ENCODE data around the gene GFOD1.
A peak's percentile ranks its signal among the peaks of the same experiment; 100 is the strongest.

The GFOD1 gene

DNA sequence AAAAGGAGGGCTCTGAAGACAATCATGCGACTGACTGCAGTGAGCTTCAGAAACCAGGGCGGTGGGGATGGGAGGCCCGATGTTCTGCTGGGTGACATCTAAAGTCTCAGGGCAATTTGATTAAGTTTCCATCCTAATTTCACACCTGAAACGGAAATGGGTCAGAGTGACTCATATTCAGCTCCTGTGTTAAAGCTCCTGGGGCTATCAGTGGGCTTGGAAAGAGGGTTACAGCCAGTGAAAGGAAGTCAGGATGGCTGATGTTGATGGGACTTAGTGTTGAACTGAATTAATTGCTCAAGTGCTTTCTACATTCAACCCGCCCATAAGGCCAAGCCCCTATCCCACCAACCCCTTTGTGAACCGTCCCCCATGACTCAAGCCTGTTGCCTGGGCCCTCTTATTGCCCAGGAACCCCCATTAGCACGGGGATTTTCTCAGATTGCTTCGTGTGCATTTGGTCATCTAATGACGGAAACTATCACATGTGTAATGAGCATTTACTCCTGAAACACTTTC lies 112.0 kb downstream of the GFOD1 start:
- DNase-seq (ENCODE audit: low read depth) = peak; percentile 27

DNA sequence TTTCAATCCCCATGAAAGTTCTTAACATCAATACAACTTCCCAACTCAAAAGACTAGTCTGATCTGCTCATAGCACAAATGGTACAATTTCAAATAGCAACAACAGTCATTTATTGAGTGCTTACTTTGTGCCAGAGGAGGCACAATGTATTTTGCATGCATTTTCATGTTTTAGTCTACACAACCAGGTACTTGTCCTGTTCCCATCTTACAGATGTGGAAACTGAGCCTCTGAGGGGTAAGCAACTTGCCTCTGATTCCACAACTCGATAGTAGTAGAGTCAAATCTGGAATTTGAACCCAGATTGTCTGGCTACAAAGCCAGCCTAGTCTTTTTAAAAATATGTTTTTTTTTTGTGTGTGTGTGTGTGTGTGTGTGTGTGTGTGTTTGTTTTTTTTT lies 113.5 kb downstream of the GFOD1 start:
- no peak for DNase-seq (ENCODE audit: low read depth)

DNA sequence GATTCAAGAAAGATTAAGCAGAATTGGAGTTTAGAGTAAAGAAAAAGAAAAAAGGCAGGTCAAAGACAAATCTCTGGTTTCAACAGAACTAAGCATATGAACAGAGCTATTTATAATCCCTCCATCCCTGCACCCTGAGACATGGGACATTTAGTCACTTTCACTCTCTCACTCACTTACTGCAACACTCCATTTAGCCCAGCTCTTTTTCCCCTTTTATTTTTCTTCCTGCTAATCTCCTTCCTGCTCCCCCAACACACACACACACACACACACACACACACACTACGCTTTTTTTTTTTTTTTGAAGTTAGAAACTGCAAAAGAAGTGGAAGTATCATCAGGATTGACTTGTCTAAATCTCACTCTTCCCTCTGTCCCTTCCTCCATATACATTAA lies 113.9 kb downstream of the GFOD1 start:
- DNase-seq (ENCODE audit: low read depth) = no peak

DNA sequence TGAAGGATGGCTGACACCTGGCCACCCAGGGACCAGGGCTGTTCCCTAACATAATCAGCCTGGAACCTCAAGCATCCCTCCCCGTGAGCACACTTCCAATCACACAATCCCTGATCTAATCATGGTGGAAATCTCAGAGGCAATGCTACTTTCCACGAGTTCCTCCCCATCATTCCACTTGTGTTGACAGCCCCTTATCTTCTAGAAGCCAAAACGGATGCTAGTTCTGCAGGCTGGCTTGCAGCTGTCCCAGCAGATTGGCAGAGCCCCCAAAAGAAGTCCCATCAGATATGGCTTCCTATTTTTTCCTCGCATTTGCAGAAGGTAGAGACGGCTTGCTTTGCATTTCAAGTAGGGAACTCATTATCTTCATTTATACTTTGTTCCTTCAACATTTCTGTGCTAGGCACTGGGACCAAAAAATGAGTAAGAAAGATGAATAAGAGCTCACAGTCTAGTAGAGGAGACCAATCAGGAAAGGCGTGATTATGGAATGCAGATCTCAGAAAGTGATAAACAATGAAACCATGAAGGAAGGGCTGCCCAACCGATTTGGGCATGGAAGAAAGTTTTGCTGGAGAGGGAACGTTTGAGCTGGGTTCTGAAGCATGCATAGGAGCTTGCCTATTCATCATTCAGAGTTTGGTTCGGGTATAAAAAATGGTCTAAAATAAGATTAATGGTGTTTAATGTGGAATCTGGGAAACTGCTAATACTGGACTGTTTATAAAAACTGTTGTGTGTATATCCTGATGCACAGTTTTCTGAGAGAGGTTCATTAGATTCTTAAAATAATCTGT lies 114.5 kb downstream of the GFOD1 start:
- DNase-seq (ENCODE audit: low read depth) = peak; percentile 35

DNA sequence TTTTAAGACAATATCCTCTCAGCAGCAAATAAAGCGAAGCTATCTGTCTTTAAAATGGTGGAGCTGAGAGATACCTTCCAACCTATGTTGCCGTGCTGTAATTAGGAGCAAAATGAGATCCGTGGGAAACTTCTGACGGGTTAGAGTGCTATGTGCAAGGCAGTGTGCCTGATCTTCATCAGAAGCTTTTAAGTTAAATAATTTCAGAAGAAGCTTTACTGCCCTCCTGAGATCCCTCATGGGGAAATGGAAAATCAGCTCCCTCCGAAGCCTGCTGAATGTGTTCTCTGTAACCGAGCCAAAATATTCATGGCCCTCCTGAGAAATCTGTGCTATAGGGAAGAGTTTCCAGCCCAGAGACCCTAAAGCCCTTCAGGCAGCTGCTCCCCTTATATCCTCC lies 115.3 kb downstream of the GFOD1 start:
- DNase-seq (ENCODE audit: low read depth) = no peak

DNA sequence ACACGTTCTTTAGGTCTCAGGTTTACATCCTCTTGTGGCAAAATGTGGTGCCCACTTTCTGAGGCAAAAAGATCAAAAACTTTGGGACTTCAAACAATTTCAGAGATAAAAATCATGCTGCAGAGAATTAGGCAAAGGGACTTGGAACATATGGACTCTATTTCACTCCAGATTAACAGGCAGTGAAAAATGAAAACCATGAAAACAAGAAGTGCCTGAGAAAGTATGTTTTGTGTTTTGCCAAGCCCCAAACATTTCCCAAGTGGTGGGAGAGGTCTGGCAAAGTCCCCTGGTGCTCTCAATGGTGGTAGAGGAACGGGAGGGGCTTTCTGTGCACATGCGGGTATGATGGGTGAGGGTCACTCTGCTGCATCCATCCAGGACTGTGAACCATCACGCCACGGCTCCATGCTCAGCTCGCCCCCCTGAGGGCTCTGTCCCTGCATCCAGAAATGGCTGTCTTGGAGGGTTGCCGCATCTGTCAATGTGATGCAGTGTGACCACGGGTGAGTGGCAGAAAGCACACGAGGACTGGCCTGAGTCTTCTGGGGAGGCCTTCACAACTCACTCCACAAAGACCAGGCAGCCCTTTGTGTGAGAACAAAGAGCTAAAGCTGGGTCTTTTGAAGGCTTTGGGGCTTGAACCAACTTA lies 115.9 kb downstream of the GFOD1 start:
- DNase-seq (ENCODE audit: low read depth) = no peak

DNA sequence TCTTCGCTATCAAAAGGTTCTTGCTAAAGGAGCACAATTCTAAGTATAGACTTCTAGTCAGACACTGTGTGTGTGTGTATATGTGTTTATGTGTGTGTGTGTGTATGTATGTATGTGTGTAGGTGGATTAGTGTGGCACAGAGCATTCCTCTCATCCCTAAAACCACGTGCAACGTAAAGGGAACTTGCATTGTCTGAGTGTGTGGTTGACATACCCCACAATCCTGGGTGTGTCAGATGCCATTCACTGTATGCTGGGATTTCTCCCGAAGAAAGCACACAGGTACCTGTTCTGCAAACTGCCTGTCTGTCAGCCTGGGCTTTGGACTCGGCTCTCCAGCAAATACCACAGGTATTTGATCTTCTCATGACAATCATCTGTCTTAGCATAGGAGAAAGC lies 116.8 kb downstream of the GFOD1 start:
- DNase-seq (ENCODE audit: low read depth) = no peak

DNA sequence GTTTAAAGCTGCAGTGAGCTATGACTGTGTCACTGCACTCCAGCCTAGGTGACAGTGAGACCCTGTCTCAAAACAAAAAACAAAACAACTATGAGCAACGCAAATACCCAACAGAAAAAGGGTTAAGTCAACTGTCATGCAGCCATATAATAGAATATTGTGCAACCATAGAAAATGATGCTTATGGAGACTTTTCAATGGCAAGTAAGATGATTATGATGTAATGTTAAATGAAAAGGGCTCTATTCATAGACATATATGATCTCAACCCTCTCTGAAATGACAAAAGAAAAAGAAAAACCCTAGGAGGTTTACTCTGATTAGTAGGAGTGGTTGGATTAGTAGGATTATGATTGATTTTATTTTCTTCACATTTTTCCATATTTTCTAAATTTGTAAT lies 117.8 kb downstream of the GFOD1 start:
- no peak for DNase-seq (ENCODE audit: low read depth)

DNA sequence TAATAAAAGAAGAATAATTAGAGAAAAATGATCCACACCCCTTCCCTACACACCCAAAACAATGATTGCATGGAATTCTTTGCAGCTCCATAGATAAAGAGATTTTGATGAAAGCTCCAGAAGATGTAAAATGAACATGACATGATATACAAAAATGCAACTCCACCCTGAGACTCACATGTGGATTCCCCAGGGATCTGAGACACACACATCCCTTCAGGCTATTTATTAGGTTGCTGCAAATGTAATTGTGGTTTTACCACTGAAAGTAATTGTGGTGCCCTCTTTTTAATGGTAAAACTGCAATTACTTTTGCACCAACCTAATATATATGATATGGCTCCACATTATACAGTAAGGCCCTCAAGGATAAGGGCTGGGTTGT lies 118.7 kb downstream of the GFOD1 start:
- DNase-seq (ENCODE audit: low read depth) = peak; percentile 75

DNA sequence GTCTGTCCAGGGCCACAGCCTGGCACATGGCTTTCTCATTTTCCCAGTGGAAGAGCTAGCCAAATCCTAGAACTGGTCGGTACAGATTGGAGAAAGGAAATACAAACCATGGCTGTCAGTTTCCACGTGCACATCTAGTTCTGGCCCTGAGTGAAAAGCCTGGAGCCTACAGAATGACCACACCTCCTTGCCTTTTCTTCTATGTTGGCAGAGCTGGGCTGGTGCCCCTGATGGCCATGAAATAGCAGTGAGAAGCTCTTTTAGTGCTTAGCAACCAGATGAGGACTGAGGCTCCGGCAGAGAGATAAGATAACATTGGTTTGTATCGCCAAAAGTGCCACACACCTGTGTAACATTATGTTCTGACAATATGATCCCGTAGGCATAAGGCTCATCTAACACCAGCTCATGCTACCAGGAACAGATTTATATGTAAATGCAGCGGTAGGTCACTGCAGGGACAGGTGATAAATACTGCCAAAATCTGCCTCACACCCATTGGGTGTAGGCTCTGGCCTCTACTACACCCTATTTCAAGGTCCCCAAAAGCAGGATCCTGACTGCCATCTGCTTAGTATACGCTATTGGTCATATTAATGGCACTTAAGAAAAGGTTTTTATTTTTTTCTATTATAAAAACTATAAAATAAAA lies 119.2 kb downstream of the GFOD1 start:
- no peak for DNase-seq (ENCODE audit: low read depth)

DNA sequence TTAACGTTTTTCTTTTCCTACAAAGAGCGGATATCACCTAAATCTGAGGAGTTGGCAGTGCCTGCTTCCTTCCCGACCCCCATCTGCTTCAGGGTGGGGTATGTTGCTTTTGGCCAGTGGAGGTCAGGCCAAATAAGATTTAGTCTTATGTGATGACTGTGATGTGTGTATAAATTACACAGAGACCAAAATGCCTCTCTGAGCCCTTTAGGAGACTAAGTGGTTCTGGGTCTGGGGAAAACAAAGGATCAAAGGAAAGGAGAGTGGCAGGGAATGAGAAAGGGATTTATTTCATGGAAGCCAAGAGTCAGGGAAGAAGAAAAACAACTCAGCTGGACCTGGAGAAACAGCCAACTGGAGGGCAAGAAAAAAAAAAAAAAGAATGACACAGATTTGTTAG lies 120.0 kb downstream of the GFOD1 start:
- no peak for DNase-seq (ENCODE audit: low read depth)

DNA sequence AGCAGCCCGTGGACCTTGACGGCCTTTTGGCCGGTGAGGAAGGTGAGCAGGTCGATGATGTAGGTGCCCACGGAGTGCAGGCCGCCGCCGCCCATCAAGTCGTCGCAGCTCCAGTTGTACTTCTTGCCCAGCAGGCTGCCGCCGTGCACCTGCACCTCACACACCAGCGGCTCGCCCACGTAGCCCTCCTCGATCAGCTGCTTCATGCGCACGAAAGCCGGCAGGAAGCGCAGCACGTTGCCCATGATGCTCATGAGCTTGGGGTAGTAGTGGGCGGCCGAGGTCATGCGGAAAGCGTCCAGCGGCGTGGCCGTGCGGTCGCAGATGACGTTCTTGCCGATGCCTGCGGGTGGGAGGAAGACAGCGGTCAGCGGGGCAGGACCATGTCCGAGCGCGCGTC lies 122.1 kb downstream of the GFOD1 start:
- no peak for DNase-seq (ENCODE audit: low read depth)

DNA sequence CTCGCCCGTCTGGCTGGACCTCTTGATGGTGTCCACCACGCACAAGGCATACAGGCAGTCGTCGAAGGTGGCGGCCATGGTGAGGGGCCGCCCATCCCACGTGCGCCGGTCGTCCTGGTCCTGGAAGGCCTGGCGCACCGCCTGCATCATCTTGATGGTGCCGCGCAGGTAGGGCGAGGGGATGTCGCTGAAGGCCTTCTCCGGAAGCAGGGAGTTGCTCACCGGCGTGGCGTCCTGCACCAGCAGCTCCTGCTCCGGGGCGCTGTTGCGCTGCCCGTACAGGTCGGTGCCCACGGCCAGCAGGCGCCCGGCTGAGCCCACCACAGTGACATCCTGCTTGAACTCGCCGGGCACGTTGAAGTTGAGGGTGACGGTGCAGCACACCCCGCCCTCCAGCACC lies 122.6 kb downstream of the GFOD1 start:
- DNase-seq (ENCODE audit: low read depth) = no peak

DNA sequence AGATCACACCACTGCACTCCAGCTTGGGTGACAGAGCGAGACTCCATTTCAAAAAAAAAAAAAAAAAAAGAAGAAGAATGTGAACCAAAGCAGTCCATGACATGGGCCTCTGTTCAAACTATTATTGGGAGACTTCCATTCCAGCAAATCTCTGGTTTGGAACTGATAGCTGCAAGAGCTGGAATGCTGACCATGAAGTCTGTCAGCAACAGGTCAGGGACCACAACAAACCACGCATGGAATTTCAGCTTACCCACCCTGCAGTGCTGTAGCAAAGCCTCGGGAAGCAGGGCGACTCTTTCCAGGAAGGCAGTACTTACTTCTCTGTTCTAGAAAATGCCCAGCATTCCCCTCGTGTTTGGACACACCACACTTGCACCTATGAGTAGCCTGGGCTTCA lies 125.0 kb downstream of the GFOD1 start:
- DNase-seq (ENCODE audit: low read depth) = peak; percentile 6

DNA sequence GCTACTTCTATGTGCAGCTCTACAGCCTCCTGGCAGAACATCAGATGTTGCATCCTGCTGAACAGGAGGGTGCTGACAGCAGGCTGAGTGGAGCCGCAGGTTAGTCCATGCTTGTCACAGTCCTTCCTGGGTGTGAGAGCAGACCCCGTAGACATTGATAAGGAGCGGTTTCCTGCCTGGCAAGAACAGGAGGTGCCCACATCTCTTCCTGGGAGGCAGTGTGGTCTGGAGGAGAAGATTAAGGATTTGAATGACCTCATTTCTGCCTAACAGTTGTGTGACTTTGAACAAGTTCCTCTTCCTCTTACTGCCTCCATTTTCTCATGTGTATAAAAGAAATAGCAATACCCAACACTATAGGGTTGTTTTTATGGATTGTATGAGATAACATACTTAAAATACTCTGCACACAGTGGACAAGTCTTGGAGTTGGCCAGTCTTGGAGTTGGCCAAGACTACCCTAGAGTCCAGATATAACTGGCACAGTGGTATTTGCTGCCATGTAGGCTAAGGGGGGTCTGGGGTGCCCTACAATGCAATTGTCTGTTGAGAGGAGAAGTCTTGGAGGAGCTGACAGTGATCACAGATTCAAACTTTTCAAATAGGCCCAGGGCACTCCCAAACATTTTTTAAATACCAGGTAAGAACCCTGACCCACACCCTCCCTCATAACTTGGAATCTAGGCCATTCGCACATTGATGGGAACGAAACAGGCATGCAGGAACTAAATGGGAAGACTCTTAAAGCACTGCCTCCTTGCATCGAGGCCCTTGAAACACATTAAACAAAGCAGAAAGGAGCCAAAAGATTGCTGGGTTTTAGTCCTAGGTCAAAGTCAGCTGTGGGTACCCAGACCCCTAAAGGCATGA lies 126.5 kb downstream of the GFOD1 start:
- DNase-seq (ENCODE audit: low read depth) = no peak

DNA sequence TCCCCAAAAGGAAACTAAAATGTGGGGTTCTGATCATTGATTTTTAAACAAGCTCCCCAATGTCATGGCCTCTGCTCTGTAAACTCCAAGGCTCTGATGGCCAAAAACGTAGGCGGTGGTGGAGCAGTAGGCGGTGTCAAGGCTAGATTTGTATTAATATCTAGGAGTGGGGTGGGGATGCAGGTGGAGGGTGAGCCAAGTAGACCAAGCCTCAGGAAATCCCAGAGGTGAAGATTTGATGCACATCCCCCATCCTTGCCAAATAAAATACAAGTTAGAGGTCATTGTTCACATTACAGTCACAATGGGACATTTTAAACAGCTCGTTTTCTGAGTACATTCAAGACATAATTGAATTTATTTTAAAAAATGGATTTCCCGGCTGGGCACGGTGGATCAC lies 128.1 kb downstream of the GFOD1 start:
- DNase-seq (ENCODE audit: low read depth) = no peak

DNA sequence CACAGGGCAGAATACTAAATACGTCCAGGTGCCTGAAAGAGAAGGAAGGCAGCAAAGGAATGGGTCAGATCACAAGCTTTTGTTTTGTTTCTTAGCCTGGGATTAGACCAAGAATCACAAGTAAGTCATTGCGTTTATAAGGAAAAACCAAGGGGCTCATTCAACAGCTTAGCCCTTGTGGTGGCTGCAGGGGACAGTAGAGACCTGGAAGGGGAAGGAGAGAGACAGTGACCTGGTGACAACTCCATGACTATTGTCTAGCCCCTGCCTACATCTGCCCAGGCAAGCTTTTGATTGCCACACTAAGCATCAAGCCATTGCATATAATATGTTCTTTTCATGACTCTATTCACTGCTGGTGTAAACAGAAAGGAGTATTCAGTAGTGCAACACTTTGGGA lies 128.9 kb downstream of the GFOD1 start:
- DNase-seq (ENCODE audit: low read depth) = no peak

DNA sequence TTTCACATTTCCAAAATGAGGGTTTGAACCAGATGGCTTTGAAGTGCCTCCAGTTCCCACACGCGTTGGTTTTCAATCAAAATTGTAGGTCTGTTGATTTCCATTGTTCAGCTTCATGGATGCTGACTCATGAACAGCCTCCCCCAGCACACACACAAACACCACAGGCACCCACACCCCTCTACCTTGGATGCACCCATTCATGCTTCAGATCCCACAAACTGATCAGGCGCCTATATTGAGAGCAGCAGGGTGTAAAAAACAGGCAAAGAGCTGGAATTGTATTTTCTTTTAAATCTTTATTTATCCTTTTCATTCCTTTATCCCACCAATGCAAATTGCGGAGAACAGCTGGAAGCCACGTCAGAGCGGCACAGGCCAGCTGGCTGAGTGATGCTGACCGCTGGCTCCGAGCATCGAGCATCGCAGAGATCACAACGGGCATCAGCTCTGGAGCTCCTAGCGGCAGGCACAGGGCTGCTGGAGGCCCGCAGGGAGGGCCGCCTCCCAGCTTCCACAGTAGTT lies 129.8 kb downstream of the GFOD1 start:
- peak; percentile 26 for DNase-seq (ENCODE audit: low read depth)

DNA sequence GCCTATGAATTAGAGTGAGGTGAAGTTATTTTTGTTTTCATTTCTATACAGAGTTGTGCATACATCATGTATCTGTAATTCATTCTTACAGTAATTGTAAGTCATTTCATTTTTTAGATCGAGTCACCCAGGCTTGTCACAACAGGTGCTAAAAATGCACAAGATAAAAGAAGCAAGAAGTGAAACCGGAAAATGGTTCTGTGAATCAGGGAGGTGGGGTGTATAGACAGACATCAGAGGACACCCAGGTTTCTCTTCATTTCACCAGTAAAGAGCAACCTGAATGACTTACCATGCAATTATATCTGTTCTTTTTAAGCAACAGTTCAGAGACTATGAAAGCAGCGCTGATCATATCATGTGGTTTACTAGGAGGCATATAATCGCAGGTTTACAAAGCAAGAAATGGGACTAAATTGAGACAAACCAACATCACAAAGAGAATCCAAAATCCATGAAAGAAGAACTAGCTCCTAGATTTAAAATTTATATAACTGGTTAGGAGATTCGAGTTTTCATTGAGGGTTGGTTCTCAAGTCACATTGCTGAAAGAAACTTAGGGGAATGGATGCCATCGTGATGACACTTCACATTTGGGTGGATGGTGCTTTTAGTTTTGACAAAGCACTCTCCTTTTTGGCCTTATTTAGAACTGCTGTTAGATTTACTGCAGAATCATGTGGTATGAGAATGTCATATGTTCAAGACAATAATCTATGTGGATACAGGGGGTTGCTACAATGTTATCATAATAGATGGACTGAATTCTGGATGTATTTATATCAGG lies 131.2 kb downstream of the GFOD1 start:
- DNase-seq (ENCODE audit: low read depth) = peak; percentile 40

DNA sequence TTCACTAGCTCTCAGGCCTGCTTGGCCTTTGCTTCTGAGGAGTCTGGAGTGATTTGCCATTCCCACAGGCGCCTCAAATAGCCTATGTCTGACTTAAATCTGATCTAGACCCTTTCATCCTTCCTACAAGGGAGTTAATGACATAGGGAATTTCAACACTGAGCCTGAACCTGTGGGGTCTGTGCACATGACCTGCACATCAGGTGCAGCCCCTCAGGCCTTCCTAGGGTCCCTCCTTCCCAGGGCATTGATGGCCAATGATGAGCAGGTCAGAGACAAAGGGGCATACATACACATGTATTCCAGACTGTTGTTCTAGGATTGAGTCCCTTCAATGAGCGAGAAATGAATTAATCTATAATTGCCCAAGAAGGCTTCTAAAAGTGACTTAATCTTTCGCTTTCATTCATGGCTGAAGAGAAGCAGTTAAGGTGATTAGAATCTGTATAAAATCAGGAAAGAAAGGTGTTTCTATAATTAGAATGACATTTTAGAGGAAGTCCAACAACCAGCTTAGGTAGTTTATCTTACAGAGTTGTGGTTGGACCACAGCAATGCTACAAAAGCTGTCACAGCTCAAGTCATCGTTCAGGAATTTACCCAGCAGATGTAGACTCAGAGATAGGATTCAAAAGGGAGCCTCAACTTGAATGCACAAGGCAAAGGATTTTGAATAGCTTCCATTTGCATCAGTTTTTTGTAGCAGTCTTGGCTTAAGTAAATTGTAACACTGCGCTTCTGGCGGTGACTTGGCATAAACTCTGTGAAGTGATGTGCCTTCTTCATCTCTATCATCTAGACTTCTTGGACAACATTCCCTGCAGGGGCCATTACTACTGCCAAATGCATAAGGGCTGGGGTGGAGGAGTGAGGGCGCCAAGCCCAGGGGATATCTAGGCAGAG lies 132.1 kb downstream of the GFOD1 start:
- DNase-seq (ENCODE audit: low read depth) = peak; percentile 98

Measured in ELR (cell line).